ENCODE data around the gene FAHD1. TPM values are rescaled to one million over a fixed set of nuclear protein-coding genes. Genes with fewer than 3 reads are reported as not detected.

Gene FAHD1
- total and polyA plus RNA-seq, 9 of the 15 experiments (the other 6 are each of a cell fraction or from before 2014, with no cell fraction given), result 2.2 to 20.9 (median 10.7) TPM

DNA sequence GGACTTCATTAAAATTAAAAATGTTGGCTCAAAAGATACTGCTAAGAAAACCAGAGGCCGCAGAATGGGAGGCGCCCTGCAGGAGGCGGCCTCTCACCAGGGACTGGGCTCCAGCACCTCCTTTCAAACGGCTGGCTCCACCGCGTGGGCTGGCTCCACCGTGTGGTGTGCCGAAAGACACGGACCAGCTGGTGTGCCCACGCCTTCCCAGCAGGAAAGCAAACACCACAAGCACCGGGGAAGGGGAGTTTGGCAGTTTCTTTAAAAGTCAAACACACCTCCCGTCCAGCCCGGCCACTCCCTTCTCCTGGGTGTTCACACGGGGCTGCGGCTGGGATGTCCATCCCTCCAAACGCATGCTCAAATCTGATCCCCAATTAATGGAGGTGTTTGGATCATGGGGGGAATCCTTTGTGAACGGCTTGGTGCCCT is 14.3 kb upstream of the FAHD1 start (continued):
- TF ChIP-seq KLF16 (IDR thresholded peaks at IDR 0.05) (0 out of 2 replicates have a peak, but pooled peaks have one; percentile 34), MXI1 (IDR thresholded peaks at IDR 0.05; ENCODE audit: low read depth, low read length) (peak; percentile 42; the same call in 1 of the 2 replicates), ZNF408 (CRISPR knock-in tag; IDR thresholded peaks at IDR 0.05; ENCODE audit: low read depth) (no peak), MYBL2 (IDR thresholded peaks at IDR 0.05; ENCODE audit: low read depth) (peak; percentile 56), MYBL2 (CRISPR knock-in tag; IDR thresholded peaks at IDR 0.05; ENCODE audit: borderline replicate concordance) (no peak), POLR2AphosphoS5 (IDR thresholded peaks at IDR 0.05; ENCODE audit: control insufficient read depth, insufficient read depth, low read depth, low read length) (no peak), BHLHE40 (IDR thresholded peaks at IDR 0.05; ENCODE audit: low read length) (0 out of 2 replicates have a peak, but pooled peaks have one; percentile 30), HMGN3 (IDR thresholded peaks at IDR 0.05; ENCODE audit: borderline replicate concordance, extremely low read depth, insufficient read length, low read depth, low read length) (peak; percentile 37), SMARCE1 (IDR thresholded peaks at IDR 0.05) (no peak), SETDB1 (IDR thresholded peaks at IDR 0.05; ENCODE audit: low read length) (no peak), NFIC (IDR thresholded peaks at IDR 0.05) (peak; percentile 41), STAG1 (CRISPR knock-in tag; IDR thresholded peaks at IDR 0.05; ENCODE audit: borderline replicate concordance) (peak; percentile 61; the same call in 1 of the 2 replicates), NCOA1 (IDR thresholded peaks at IDR 0.05; ENCODE audit: low read depth) (no peak), CXXC5 (CRISPR knock-in tag; IDR thresholded peaks at IDR 0.05) (0 out of 2 replicates have a peak, but pooled peaks have one; percentile 17), SAFB (IDR thresholded peaks at IDR 0.05; ENCODE audit: borderline replicate concordance, low read depth, low read length) (peak; percentile 34; the same call in 1 of the 2 replicates), NFATC3 (IDR thresholded peaks at IDR 0.05) (no peak), POLR2G (IDR thresholded peaks at IDR 0.05; ENCODE audit: low read depth, low read length) (0 out of 2 replicates have a peak, but pooled peaks have one; percentile 28), EGR1 (conservative IDR thresholded peaks at IDR 0.05) (peak; percentile 91), SP1 (CRISPR knock-in tag; IDR thresholded peaks at IDR 0.05) (no peak)
- TF ChIP-seq, protein P1, sequence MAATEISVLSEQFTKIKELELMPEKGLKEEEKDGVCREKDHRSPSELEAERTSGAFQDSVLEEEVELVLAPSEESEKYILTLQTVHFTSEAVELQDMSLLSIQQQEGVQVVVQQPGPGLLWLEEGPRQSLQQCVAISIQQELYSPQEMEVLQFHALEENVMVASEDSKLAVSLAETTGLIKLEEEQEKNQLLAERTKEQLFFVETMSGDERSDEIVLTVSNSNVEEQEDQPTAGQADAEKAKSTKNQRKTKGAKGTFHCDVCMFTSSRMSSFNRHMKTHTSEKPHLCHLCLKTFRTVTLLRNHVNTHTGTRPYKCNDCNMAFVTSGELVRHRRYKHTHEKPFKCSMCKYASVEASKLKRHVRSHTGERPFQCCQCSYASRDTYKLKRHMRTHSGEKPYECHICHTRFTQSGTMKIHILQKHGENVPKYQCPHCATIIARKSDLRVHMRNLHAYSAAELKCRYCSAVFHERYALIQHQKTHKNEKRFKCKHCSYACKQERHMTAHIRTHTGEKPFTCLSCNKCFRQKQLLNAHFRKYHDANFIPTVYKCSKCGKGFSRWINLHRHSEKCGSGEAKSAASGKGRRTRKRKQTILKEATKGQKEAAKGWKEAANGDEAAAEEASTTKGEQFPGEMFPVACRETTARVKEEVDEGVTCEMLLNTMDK (IDR thresholded peaks at IDR 0.05; ENCODE audit: borderline replicate concordance, insufficient read depth, low read depth, low read length, poor library complexity, severe bottlenecking), result peak; percentile 86
- TF ChIP-seq, protein P2, sequence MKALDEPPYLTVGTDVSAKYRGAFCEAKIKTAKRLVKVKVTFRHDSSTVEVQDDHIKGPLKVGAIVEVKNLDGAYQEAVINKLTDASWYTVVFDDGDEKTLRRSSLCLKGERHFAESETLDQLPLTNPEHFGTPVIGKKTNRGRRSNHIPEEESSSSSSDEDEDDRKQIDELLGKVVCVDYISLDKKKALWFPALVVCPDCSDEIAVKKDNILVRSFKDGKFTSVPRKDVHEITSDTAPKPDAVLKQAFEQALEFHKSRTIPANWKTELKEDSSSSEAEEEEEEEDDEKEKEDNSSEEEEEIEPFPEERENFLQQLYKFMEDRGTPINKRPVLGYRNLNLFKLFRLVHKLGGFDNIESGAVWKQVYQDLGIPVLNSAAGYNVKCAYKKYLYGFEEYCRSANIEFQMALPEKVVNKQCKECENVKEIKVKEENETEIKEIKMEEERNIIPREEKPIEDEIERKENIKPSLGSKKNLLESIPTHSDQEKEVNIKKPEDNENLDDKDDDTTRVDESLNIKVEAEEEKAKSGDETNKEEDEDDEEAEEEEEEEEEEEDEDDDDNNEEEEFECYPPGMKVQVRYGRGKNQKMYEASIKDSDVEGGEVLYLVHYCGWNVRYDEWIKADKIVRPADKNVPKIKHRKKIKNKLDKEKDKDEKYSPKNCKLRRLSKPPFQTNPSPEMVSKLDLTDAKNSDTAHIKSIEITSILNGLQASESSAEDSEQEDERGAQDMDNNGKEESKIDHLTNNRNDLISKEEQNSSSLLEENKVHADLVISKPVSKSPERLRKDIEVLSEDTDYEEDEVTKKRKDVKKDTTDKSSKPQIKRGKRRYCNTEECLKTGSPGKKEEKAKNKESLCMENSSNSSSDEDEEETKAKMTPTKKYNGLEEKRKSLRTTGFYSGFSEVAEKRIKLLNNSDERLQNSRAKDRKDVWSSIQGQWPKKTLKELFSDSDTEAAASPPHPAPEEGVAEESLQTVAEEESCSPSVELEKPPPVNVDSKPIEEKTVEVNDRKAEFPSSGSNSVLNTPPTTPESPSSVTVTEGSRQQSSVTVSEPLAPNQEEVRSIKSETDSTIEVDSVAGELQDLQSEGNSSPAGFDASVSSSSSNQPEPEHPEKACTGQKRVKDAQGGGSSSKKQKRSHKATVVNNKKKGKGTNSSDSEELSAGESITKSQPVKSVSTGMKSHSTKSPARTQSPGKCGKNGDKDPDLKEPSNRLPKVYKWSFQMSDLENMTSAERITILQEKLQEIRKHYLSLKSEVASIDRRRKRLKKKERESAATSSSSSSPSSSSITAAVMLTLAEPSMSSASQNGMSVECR (CRISPR knock-in tag; IDR thresholded peaks at IDR 0.05), result peak; percentile 25; the same call in 1 of the 2 replicates
- TF ChIP-seq, protein P3, sequence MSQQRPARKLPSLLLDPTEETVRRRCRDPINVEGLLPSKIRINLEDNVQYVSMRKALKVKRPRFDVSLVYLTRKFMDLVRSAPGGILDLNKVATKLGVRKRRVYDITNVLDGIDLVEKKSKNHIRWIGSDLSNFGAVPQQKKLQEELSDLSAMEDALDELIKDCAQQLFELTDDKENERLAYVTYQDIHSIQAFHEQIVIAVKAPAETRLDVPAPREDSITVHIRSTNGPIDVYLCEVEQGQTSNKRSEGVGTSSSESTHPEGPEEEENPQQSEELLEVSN (IDR thresholded peaks at IDR 0.05; ENCODE audit: borderline replicate concordance in 1 of 2, extremely low read depth in 1 of 2, insufficient read depth in 1 of 2, insufficient read length in 1 of 2, low read depth in 1 of 2, low read length in 1 of 2, poor library complexity in 1 of 2, severe bottlenecking in 1 of 2), result peak; percentile 44 to 68

All from K562 (cell line).